GM19043 (cell line): Measurements from ENCODE around the gene EFEMP1.

Experiments
- ATAC-seq: cut with Tn5 transposase; IDR thresholded peaks from one replicate; pipeline ENCODE4 v1.9.1; 2021; ENCODE audit warnings: low read depth; ENCODE audit not compliant: unreplicated experiment

Gene EFEMP1

DNA sequence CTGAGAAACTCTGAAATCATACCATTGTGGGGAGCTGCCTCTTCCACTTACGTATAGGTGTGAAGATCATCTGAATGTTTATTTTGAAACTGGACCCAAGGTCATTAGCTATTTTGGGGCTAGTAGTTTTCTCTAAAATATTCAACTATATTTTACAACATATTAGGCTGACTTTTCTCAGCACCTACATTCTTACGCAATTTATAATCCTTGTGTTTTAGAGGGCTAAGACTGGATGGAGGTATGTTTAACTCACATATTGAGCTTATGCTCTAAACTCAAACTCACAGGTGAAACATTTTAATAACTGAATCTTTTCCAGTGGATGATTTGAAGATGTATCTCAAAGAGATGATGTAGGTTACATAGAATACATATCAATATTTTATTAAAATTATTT lies 49.2 kb downstream of the EFEMP1 start:
- ATAC-seq = no peak

- no peak for ATAC-seq
Measured at GRCh38 chr2:55871637-55872036, 51.9 kb downstream of the EFEMP1 start.

DNA sequence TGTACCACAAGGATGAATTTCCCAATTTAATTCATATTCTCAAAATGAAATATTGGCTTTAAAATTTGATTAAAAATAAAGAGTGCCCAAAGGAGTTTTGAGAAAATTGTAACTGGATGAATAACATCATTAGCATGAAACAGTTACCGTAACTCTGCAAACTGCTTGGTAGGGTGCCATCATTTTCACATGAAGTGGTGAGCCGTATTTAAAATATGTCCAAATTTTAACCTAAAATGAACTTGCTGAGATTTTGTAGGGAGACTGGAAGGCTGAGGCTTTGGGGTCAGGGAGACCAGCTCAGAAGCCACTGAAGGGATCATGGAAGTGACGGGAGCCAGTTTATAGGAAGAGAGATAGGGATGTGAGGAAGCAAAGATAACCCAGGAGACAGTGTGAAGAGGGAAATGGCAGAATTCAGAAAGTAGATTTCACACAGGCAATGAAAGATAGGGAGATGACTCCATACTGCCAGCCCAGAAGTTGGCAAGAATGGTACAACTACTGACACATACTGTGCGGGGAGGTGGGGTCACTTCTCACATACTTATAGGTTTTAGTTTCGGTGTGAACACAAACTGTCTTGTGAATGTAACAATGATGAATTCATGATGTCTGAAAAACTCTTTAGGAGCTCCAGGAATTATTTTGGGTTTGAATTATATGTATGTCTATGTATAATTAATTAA lies 53.8 kb downstream of the EFEMP1 start:
- ATAC-seq = no peak

- no peak for ATAC-seq
Measured at GRCh38 chr2:55865096-55865835, 58.3 kb downstream of the EFEMP1 start.

GRCh38 chr2:55864351-55865084 lies 59.1 kb downstream of the EFEMP1 start:
- no peak for ATAC-seq

GRCh38 chr2:55862673-55863390 lies 60.8 kb downstream of the EFEMP1 start:
- ATAC-seq = no peak

- ATAC-seq = no peak
Measured at GRCh38 chr2:55862246-55862645, 61.3 kb downstream of the EFEMP1 start.

DNA sequence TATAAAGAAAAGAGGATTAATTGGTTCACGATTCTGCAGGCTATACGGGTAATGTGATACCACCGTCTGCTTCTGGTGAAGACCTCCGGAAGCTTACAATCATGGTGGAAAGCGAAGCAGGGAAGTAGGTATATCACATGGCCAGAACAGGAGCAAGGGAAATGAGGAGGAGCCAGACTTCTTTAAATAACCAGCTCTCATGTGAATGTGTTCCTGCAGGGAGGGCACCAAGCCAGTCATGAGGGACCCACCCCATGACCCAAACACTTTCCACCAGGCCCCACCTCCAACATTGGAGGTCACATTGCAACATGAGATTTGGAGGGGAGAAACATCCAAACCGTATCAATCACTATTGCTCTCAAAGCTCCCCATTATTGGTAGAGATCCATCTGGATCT lies 61.8 kb downstream of the EFEMP1 start:
- ATAC-seq = no peak

GRCh38 chr2:55860832-55861231 lies 62.8 kb downstream of the EFEMP1 start:
- no peak for ATAC-seq

GRCh38 chr2:55859875-55860274 lies 63.7 kb downstream of the EFEMP1 start:
- no peak for ATAC-seq

GRCh38 chr2:55857766-55858165 lies 65.8 kb downstream of the EFEMP1 start:
- ATAC-seq = no peak

DNA sequence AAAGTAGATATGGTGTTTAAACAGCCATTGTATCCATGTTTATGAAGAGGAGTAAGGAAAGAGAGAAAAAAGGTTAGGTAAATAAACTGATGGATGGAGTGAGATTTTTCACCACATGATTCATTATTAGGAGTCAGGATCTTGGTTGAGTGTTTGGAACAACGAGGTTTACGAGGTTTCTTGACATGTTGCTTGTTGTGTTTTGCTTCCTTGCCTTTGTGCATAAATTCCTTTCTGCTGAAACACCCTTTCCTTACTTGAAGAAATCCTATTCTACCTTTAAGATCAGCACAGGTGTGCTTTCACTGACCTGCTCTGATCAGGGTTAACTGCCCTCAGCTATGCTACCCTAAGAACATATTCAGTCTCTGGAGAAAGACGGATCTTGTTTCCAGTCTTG lies 66.6 kb downstream of the EFEMP1 start:
- no peak for ATAC-seq

GRCh38 chr2:55848096-55848495 lies 75.5 kb downstream of the EFEMP1 start:
- no peak for ATAC-seq

GRCh38 chr2:55846426-55846825 lies 77.2 kb downstream of the EFEMP1 start:
- ATAC-seq = no peak

DNA sequence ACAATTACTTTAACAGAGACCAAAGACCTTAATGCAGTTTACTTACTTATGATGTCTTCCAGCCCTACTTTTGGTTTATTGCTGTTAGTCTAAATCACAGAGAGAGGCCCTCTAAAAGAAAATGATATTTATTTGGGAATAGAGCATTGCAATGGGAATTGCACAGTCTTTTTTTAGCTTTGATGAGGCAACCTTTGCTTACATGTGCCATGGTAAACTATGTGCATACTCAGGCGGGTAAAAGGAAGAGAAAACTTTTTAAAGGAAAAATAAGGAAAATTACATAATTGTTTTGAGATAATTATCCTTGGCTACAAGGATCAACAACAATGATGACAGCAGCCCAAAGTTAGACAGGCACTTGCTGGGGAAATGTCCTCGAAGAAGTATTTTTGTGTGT lies 78.6 kb downstream of the EFEMP1 start:
- no peak for ATAC-seq

- no peak for ATAC-seq
Measured at GRCh38 chr2:55843994-55844345, 79.6 kb downstream of the EFEMP1 start.

DNA sequence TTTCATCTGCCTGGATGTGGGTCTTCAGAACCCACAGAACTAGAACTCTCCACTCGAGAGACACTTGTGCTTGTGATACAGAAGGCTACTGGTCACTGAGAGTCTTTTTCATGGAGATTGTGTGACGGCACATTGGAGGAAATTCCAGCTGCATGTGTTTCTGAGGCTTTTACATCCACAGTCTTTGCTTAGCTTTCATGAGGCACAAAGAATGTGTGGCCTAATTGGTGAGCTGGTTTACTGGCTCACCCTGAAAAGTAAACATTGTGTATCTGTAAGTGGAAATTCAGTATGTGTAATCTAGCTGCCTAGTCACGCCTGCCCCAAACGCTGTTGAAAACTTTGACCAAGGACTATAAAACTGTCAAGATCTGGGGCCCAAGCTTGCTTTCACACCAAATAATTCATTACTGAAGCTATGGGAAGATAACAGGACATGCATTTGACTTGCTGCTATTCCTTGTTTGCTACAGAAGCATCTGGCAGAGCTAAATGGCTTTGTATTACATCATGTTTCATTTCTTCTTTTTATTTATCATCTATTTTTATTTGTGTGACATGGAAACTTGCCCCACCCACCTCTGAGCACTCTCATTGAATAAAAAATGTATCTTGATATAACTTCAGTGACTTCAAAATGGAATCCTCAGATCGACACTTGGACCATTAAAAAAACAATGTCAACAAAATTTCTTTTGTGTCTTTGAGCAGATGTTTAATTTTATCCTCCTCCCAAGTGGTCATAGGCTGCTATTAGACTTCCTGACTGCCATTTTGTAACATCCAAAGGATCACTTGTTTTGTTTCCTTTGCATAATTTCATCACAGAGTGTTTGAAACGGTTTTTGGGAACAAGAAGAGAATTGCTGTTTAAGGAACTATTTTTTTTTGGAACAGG lies 80.2 kb downstream of the EFEMP1 start:
- ATAC-seq = no peak

GRCh38 chr2:55842046-55842445 lies 81.5 kb downstream of the EFEMP1 start:
- ATAC-seq = no peak

- ATAC-seq = no peak
Measured at GRCh38 chr2:55840460-55840859, 83.1 kb downstream of the EFEMP1 start.

DNA sequence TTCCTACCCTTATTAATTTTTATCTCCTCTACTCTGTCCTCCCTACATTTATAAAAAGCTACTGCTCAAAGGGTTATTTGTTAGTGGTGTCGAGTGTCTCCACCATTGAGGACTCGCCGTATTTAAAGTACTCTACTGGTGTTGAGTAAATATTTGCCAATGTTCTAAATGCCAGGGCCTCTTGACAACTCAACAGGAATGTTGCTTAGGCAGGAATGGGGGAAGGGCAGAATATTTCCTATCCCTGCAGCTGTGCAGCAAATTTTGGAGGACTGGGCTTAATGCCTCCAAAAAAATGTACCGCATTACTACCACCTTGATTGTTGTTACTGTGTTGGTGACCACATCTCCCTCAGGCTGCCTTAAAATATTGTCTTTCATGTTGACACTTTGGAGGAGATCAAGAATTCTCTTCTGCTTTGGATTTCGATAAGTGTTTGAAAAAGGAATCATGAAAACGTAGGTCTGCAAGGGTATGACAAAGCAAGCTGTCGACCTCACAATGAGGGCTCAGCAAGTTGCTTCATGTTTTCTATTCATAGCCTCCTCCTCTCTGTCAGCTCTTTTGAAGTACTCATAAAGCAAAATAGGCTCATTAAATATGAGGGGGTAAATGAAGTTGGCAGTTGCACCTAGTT lies 84.3 kb downstream of the EFEMP1 start:
- no peak for ATAC-seq
